GM23248 (cell line): ENCODE results near the gene SGSM1.

Experiments
- EZH2 ChIP-seq: fragments of 200-600 bp; sonication (generic); IDR thresholded peaks from 2 replicates; pipeline ENCODE4 v1.6.1; 2018; ENCODE audit warnings: antibody characterized with exemption, mild to moderate bottlenecking; ENCODE audit not compliant: insufficient read depth, poor library complexity, severe bottlenecking
- EZH2phosphoT487 ChIP-seq: fragments of 200-600 bp; sonication (generic); IDR thresholded peaks from 2 replicates; pipeline ENCODE4 v1.6.1; 2018; ENCODE audit warnings: antibody characterized with exemption, moderate library complexity, mild to moderate bottlenecking, low read depth; ENCODE audit not compliant: insufficient read depth

DNA sequence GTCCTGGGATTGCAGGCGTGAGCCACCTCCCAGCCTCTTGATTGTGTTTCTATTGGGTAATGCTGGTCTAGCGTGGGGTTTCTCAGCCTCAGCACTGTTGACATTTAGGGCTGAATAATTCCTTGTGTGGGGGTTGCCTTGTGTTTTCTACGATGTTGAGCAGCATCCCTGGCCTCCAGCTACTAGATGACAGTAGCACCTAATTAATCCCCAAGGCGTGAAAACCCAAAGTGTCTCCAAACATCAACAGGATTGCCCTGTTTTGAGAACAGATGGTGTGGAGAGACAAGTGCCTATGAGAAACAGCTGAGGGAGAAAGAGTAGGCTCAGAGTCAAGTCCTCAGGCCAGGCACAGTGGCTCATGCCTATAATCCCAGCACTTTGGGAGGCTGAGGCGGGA, 67.2 kb downstream of the SGSM1 start:
- TF ChIP-seq EZH2 (no peak), EZH2phosphoT487 (no peak)
